ENCODE data around the gene MYLK.

DNA sequence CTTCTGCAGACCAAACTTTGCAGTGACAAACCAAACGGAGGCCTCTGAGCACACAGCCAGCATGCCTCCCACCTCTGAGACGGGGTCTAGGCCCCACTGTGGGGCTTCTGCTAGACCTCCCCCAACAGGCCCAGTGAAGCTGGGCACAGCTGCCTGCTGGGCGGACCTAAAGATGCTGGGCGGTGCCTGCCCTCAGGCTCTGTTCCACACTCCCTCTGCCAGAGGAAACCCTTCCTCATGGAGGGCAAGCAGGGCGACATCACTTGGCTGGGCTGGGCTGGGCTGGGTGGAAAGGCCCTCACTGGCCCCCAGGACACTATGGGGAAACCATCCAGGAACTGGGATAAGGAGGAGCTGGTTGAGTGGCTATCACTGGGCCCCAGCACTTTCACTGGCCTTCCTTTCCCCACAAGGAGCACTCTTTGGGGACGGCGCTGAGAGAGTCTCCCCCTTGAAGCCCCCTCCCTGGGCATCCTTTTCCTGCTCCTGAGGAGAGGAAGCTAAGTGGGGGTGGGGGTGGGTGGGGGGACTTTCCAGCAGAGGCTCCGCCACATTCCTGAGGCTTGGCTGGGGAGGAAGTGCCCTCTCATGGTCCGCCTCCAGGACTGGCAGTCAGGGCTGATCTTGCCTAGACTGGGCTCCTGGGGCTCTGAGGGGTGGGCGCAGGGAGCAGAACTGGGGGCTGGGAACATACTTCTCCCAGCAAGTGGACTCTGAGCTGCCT, 201.2 kb downstream of the MYLK start:
- TF ChIP-seq, protein P1, sequence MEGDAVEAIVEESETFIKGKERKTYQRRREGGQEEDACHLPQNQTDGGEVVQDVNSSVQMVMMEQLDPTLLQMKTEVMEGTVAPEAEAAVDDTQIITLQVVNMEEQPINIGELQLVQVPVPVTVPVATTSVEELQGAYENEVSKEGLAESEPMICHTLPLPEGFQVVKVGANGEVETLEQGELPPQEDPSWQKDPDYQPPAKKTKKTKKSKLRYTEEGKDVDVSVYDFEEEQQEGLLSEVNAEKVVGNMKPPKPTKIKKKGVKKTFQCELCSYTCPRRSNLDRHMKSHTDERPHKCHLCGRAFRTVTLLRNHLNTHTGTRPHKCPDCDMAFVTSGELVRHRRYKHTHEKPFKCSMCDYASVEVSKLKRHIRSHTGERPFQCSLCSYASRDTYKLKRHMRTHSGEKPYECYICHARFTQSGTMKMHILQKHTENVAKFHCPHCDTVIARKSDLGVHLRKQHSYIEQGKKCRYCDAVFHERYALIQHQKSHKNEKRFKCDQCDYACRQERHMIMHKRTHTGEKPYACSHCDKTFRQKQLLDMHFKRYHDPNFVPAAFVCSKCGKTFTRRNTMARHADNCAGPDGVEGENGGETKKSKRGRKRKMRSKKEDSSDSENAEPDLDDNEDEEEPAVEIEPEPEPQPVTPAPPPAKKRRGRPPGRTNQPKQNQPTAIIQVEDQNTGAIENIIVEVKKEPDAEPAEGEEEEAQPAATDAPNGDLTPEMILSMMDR (IDR thresholded peaks at IDR 0.05) = no peak
- TF ChIP-seq POLR2A (IDR thresholded peaks at IDR 0.05) = no peak
